PC-3 (cell line): ENCODE measurements around the gene ACTR1A. TPM values are rescaled to one million over a fixed set of nuclear protein-coding genes. Genes with fewer than 3 reads are reported as not detected.

Experiments
- ATAC-seq: fragments of 200-7000 bp; cut with Tn5 transposase; 2 replicates; pipeline ENCODE4 v1.9.1; 2020; ENCODE audit warnings: mild to moderate bottlenecking, moderate library complexity
- BruUV-seq: library from RNA; stranded (reverse); fragments of 400-500 nt; replicated peaks from 2 replicates; lab custom pipeline; 2021; lab: Mats Ljungman, UMichigan
- CTCF ChIA-PET: fragments of 300-600 bp; sonication (Branson Sonifier 250); formaldehyde crosslinking; loops from one replicate; lab custom pipeline; 2022; ENCODE audit warnings: antibody characterized with exemption; lab: Charles Lee
- POLR2A ChIA-PET: fragments of 300-600 bp; sonication (Branson Sonifier 250); formaldehyde crosslinking; loops from one replicate; lab custom pipeline; 2022; ENCODE audit warnings: antibody characterized with exemption; ENCODE audit not compliant: unreplicated experiment; lab: Charles Lee
- DNase-seq: peaks from one replicate; pipeline ENCODE4 v3.0.0-alpha.2; 2015
- H2AFZ ChIP-seq: fragments of 300-600 bp; sonication (generic); 2 replicates; pipeline ENCODE4 v1.6.0; 2016; ENCODE audit warnings: antibody characterized with exemption, low read length
- H3F3A ChIP-seq: fragments of 300-600 bp; sonication (generic); one replicate; pipeline ENCODE4 v1.6.0; 2017; ENCODE audit warnings: antibody characterized with exemption, low read length, control low read depth, mild to moderate bottlenecking; ENCODE audit not compliant: unreplicated experiment
- H3K27ac ChIP-seq: fragments of 300-600 bp; sonication (generic); 2 replicates; pipeline ENCODE4 v1.5.1; 2016; ENCODE audit warnings: mild to moderate bottlenecking, low read length
- H3K27me3 ChIP-seq: fragments of 300-600 bp; sonication (generic); 2 replicates; pipeline ENCODE4 v1.6.1; 2016; ENCODE audit warnings: low read length, mixed read lengths
- H3K36me3 ChIP-seq: fragments of 300-600 bp; sonication (generic); 2 replicates; pipeline ENCODE4 v1.6.1; 2016; ENCODE audit warnings: low read depth, mixed run types, low read length, mixed read lengths
- H3K4me1 ChIP-seq: fragments of 300-600 bp; sonication (generic); 2 replicates; pipeline ENCODE4 v1.5.1; 2016; ENCODE audit warnings: low read length; ENCODE audit not compliant: insufficient read depth
- H3K4me2 ChIP-seq: fragments of 300-600 bp; sonication (generic); 2 replicates; pipeline ENCODE4 v1.6.0; 2016; ENCODE audit warnings: low read length
- H3K4me3 ChIP-seq: fragments of 300-600 bp; sonication (generic); 2 replicates; pipeline ENCODE4 v1.5.1; 2016; ENCODE audit warnings: mild to moderate bottlenecking, low read length, mixed read lengths
- H3K79me2 ChIP-seq: fragments of 300-600 bp; sonication (generic); 2 replicates; pipeline ENCODE4 v1.6.1; 2017; ENCODE audit warnings: low read length, mixed read lengths
- H3K9ac ChIP-seq: fragments of 300-600 bp; sonication (generic); 2 replicates; pipeline ENCODE4 v1.6.0; 2016; ENCODE audit warnings: mild to moderate bottlenecking, low read length
- H3K9me2 ChIP-seq: fragments of 300-600 bp; sonication (generic); replicated peaks from 2 replicates; pipeline ENCODE4 v1.6.1; 2016; ENCODE audit warnings: mixed run types, low read length, mixed read lengths
- H3K9me3 ChIP-seq: fragments of 300-600 bp; sonication (generic); 2 replicates; pipeline ENCODE4 v1.6.1; 2016; ENCODE audit warnings: low read length, mixed read lengths
- H4K20me1 ChIP-seq: fragments of 300-600 bp; sonication (generic); 2 replicates; pipeline ENCODE4 v1.6.1; 2016; ENCODE audit warnings: low read length, mixed read lengths
- CTCF ChIP-seq: fragments of 300-600 bp; sonication (generic); conservative IDR thresholded peaks from 2 replicates; pipeline ENCODE4 v1.5.1; 2017; ENCODE audit warnings: antibody characterized with exemption, low read depth, mild to moderate bottlenecking, low read length
- EZH2 ChIP-seq: fragments of 300-600 bp; sonication (generic); IDR thresholded peaks from one replicate; pipeline ENCODE4 v1.6.1; 2017; ENCODE audit warnings: antibody characterized with exemption, mild to moderate bottlenecking, low read length; ENCODE audit not compliant: unreplicated experiment
- EZH2phosphoT487 ChIP-seq: fragments of 300-600 bp; sonication (generic); IDR thresholded peaks from 2 replicates; pipeline ENCODE4 v1.6.1; 2018; ENCODE audit warnings: mild to moderate bottlenecking, antibody characterized with exemption, low read length, borderline replicate concordance
- intact Hi-C: fragments of 100-400 bp; cut with micrococcal nuclease; formaldehyde crosslinking; loops from 2 replicates; pipeline ENCODE4 v1.9.0; 2023
- total RNA-seq: library from RNA; depleted of rRNA; stranded (reverse); fragments of >200 nt; gene quantifications from 2 replicates; pipeline ENCODE4 v1.2.3, GENCODE V29; 2014

The ACTR1A gene
- total RNA-seq, 1 experiment from 2014 or later: 69.9 TPM

GRCh38 chr10:102476466-102477141 lies 25.9 kb downstream of the ACTR1A start:
- BruUV-seq: TSS peak; percentile 20
- ChIA-PET POLR2A (no interaction called here), CTCF (no interaction called here)
- H3K9me2 ChIP-seq: no peaks in the 10 kb centered on the region
- no peaks in the 10 kb centered on the region for H3K9me3 ChIP-seq
- intact Hi-C loops: no loop called here
- H3K27me3 ChIP-seq: no peaks in the 10 kb centered on the region
- no peak overlapping the region for H3K4me3 ChIP-seq
- H3K36me3 ChIP-seq: no peaks in the 10 kb centered on the region
- no peak overlapping the region for H3K27ac ChIP-seq
- ATAC-seq (no peak), DNase-seq (no peak)
- no peaks in the 10 kb centered on the region for H3K4me1 ChIP-seq
- no peaks in the 10 kb centered on the region for H3F3A ChIP-seq
- no peak overlapping the region for H3K4me2 ChIP-seq
- H2AFZ ChIP-seq: no peak overlapping the region
- H3K79me2 ChIP-seq: no peaks in the 10 kb centered on the region
- no peak overlapping the region for H3K9ac ChIP-seq
- TF ChIP-seq EZH2 (no peak), EZH2phosphoT487 (no peak), CTCF (no peak)
- H4K20me1 ChIP-seq: no peaks in the 10 kb centered on the region

- POLR2A ChIA-PET: no interaction called here
- intact Hi-C loops: no loop called here
- Histone ChIP-seq H3K79me2 (no peaks in the 10 kb centered on the region), H4K20me1 (no peaks in the 10 kb centered on the region), H3K4me2 (no peak overlapping the region), H3K36me3 (no peaks in the 10 kb centered on the region), H3K9ac (no peak overlapping the region), H2AFZ (no peak overlapping the region), H3K4me1 (no peaks in the 10 kb centered on the region), H3K9me2 (no peaks in the 10 kb centered on the region), H3K4me3 (no peak overlapping the region), H3K9me3 (no peaks in the 10 kb centered on the region), H3K27me3 (no peaks in the 10 kb centered on the region), H3F3A (no peaks in the 10 kb centered on the region), H3K27ac (no peak overlapping the region)
- ATAC-seq: no peak
- no TSS peak for BruUV-seq
- CTCF ChIA-PET: no interaction called here
- DNase-seq: no peak
- TF ChIP-seq EZH2 (no peak), CTCF (no peak), EZH2phosphoT487 (no peak)
These were observed 27.0 kb downstream of the ACTR1A start for GRCh38 chr10:102475451-102476040.
